NCI-H2029 treated with DMSO at 0.1 percent for 48 hours (cell line): Measurements from ENCODE around the gene KAZN.

ENCODE experiments used
- DNase-seq: peaks from one replicate; lab custom pipeline; 2025; lab: John Stamatoyannopoulos, UW

Gene KAZN

GRCh38 chr1:14774225-14774624, 175.7 kb downstream of the KAZN start:
- DNase-seq, result no peak

DNA sequence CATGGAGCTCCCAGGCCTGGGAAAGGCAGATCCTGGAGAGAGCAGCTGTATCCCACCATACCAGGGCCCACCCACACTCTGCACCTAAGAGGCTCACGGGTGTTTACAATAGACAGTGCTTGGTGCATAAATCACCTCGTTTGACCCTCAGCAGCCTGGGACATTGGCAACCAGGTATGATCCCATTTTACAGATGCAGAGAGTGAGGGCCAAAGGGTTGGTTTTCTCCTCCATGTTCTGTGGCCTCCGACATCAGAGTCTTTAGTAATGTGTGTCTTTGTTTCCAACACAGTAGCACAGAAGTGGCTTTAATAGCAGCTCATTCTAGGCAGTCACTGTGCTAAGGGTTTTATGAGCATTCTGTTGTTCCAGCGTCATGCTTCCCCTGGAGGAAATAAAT, 176.5 kb downstream of the KAZN start:
- no peak for DNase-seq

DNA sequence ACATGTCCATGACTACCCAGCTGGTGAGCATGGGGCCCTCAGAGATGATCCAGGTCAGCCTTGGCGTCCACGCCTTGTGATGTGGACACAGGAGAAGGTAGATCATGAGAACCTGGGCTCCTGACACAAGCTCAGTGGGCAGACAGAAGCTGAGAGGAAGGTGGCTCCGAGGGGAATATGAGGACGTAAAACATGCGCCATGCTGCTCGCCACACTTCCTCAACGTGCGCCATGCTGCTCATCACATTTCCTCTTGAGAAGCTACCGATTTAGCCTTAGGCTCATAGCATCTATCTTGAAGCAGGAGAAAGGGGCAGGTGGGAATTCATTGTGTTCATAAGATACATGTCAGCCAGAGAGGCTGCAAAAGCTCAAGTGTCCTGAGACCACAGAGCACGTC, 176.9 kb downstream of the KAZN start:
- DNase-seq, result no peak

DNA sequence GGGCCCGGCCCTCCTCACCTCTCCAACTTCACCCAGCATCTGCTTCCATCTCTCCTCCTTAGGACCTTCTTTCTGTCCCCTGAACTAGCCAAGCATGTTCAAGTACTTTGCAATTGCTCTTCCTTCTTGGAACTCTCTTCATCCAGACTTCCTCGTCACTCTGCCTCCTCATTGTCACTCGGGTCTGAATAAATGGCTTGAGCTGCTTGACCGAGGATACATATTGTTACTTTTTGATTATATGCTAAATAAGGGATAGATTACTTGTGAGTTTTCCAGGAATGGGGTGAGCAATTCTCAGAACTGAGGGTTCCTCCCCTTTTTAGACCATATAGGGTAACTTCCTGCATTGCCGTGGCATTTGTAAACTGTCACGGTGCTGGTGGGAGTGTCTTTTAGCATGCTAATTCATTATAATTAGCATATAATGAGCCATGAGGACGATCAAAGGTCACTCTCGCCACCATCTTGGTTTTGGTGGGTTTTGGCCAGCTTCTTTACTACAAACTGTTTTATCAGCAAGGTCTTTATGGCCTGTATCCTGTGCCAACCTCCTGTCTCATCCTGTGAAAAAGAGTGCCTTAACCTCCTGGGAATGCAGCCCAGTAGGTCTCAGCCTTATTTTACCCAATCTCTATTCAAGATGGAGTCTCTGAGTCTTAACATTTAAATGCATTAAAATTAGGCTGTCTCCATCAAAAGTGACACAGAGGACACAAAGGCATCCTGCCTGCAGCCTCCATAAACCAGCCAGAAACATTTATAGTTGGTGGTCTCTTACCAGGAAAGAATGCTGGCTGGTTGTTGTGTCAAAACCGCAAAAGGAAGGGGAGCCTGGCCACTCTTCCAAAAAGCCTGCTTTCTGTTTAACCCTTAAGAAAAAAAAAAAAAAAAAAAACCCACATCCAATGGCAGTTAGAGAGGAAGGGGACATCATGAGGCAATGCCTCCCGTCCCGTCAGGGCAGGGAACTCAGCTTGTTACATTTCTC, 179.3 kb downstream of the KAZN start:
- no peak for DNase-seq

DNA sequence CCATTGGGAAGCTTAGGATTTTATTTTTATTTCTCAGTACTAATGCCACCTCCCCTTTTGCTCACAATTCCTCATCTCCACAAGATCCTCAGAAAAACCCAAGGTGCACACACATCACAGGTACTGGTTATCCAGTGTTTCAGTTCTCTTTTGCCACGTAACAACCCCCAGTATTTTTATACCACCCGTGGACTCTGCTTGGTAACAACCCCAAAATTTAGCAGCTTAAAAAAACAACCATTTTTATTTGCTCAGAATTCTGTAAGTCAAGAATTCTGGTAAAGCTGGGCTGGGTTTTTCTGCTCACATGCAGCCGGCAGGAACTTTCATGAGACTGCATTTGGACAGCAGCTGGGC, 180.0 kb downstream of the KAZN start:
- DNase-seq, result no peak

DNA sequence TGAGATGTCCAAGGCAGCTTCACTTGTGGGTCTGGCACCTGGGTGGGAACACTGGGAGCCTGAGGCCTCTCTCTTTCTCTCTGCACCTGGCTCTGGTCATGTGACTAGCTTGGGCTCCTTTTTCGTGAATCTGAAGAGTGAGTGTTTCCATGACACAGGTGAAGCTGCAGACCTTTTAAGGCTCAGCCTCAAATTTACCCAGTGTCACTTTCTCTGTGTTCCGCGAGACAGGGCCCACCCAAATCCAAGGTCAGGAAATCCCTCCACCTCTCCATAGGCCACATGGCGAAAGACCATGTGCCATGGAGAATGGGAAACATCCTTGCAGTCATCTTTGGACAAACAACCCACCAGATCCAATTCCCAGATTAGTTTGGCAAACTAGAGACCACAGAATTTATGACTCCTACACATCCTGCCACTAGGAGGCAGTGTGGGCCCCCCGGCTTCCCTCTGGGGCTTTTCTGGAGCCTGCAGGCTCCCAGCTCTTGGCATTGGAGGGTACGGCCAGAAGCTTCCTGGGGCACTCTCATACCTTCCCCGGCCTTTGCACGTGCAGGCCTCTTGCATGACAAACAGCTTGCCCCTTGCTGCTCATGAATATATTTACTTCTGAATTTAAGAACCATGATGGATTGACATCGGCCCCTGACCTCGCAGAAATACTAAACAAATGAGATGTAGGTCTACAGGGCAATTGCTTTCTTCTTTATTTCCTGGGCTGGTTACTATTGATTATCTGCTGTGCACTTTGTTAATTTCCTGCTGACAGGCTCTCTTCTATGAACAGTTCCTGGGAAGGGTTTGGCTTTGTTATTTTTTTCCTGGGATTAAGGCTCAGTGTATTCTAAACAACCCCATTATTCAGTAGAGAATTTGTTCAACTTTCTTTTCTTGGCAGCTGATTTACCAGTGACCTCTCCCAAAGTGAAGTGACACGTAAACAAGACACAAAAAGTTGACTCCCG, 180.7 kb downstream of the KAZN start:
- DNase-seq, result no peak

DNA sequence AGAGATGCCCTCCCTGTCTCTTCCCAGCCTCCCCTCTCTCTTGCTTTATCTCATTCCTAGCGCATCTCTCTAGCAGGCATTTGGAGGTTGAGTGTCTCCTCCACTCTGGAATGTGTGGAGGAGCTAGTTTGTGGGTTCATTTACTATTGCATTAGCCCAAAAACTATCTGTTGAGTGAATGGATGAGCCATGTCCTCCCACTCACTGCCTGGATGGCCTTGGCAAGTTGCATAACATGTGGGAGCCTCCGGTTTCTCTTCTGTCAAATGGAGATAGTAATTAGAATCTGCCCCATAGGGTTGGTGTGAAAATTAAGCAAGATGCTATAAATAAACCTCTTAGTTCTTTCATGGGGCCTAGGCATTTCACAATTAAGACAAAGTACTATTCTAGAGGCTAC, 181.8 kb downstream of the KAZN start:
- DNase-seq, result no peak

DNA sequence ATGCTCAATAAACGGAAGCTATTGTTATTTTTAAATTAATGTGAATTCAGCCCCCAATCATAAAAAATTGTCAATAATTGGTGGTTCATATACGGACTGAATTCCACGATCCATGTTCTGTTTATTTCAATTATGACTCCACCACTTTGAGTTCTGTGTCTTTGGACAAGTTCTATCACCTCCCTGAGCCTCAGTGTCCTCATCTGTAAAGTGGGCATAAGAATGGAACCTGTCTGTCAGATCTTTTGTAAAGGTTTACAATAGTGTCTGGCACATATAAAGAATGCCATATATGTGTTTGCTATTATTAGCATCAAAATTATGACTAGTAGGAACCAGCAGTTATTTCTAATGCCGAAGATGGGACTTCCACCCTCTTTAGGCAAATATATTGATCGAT, 183.3 kb downstream of the KAZN start:
- no peak for DNase-seq

- DNase-seq, result no peak
Observed at GRCh38 chr1:14782741-14783591, 184.5 kb downstream of the KAZN start.

DNA sequence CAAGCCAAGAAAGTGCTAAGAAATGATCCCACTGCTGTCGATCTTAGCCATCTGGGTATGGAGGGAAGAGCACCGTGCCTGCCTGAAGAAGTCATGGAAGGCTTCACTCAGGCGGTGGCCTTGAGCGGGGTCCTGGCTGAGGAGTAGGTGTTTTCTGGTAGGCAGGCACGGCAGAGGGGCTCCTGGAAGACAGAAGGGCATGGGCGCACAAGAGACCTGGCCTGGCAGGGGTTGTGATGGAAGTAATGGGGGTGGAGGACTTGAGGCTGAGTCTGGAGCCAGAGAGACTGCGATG, 185.1 kb downstream of the KAZN start:
- no peak for DNase-seq

- no peak for DNase-seq
Observed at GRCh38 chr1:14784790-14785773, 186.6 kb downstream of the KAZN start.

DNA sequence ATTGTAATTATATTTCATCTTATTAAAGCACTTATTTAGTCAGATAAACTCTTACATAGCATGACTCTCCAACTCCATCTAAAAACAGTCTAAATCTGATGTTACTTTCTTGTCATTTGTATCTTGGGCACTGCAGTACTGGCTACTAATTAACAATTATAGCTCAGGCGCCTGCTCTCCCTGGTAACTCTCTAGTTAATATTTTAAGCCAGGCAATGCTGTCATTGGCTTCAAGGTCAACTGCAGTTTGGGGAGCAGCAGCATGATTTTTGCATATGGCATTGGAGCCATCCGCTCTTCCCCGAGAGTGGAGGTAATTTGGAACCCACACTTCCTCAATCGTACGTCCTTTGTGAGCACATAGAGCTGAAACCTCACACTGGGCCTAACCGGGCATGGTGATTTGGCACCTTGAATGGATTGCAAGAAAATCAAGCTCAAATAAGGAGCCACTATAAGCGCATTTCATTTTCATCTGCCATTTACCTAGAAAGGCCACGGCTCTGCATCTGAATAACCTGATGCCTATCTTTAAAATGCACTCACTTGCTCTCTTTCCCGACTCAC, 187.7 kb downstream of the KAZN start:
- DNase-seq, result no peak

DNA sequence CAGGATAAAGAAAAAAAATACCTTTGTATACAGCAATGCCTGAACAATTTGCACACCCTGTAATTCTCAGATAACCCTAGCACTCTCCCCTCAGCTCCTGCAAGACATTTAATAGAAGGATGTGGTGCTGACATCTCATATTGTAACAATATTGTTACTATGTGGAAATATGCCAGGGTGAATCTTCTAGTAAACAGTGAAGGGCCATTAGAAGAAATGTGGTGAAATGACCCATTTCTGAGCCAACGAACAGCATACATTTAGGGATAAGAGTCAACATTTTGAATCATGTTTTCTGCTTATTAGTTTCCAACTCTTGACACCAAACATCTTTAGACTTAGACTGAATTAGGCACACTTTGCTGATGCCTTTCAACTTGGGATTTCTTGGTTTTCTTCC, 188.2 kb downstream of the KAZN start:
- DNase-seq, result no peak

DNA sequence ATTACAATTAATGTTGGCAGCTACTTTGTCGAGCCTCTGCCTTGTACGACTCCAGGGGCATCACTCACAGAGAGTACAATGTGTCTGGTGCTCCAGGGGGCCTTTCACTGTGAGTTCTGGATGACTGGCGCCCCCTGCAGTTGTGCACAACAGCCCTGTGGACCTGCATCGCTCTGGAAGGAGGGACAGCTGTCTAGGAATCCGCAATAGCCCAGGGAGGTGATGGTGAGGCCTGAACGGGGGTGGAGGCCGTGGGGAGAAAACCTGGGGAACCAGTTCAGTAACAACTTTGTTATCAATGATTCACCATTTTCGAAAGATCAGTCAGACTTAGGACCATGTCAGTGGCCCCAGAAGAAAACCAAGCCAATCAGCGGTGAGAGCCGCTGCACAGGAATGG, 189.1 kb downstream of the KAZN start:
- DNase-seq, result no peak

DNA sequence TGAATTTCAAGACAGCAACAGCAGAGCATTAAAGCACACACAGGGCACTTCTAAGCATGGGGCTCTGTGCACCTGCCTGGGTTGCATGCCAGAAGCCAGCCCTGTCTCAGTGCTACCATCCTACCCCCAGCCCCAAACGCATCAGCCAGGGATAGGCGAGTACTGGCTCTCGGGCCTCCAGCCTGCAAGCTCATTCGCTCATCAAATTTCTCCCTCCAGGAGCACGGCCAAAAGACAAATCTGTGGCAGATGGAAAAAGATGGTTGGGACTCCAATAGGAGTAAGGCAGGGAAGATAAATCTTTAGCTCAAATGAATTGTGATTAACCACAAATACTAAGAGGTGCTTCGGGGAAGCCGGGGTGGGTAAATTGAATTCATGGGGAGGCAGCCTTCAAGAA, 189.6 kb downstream of the KAZN start:
- DNase-seq, result no peak

- no peak for DNase-seq
Observed at GRCh38 chr1:14790982-14791381, 192.5 kb downstream of the KAZN start.

DNA sequence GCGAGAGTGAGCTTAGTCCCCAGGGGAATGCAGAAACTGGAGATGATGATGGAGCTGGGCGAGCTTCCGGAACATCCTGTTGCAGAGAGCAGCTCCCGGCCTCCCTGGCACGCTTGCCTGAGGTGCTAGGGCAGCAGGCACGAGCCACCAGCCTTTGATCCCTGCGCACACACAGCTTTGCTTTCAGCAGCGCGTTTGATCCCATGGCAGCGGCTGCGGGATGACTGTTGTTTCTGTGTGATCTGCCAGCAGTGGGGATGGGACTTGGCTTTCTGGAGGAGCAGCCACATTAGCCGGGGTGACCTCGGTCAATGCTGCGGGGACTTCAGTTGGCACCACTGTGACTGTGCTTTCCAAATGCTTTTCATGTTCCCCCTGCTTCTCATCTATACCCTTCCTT, 193.2 kb downstream of the KAZN start:
- no peak for DNase-seq

- no peak for DNase-seq
Observed at GRCh38 chr1:14794136-14794768, 195.8 kb downstream of the KAZN start.

DNA sequence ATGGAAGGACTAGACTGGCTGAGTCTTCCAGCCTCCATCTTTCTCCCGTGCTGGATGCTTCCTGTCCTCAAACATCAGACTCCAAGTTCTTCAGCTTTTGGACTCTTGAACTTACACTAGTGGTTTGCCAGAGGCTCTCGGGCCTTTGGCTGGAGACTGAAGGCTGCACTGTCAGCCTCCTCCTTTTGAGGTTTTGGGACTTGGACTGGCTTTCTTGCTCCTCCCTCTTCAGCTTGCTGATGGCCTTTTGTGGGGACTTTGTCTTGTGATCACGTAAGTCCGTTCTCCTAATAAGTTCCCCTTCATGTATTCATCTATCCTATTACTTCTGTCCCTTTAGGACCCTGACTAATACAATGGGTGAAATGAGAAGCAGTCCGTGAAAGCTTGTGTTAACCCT, 196.4 kb downstream of the KAZN start:
- no peak for DNase-seq

DNA sequence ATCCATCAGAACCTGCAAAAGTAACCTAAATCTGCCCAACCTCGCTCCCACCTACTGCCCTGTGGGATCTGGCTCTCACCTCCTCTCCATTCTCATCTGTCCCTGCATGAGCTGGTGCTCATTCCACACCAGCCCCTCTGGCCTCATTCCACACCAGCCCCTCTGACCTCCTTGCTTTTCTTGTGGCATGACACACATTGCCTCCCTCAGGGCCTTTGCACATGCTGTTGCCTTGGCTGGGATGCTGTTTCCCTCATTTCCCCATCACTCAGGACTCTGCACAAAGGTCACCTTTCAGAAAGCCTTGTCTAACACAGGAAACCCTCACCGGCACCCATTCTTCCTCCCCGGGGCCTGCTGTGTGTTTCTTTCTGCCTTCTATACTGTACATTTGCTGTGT, 197.1 kb downstream of the KAZN start:
- DNase-seq, result no peak
